Measurements from ENCODE around the gene NR2F1.
"Not testable (repeated sequence)": the region's sequence is repeated elsewhere in the genome, so short reads cannot be mapped to it uniquely, and the experiment has no call there.

Gene NR2F1

DNA sequence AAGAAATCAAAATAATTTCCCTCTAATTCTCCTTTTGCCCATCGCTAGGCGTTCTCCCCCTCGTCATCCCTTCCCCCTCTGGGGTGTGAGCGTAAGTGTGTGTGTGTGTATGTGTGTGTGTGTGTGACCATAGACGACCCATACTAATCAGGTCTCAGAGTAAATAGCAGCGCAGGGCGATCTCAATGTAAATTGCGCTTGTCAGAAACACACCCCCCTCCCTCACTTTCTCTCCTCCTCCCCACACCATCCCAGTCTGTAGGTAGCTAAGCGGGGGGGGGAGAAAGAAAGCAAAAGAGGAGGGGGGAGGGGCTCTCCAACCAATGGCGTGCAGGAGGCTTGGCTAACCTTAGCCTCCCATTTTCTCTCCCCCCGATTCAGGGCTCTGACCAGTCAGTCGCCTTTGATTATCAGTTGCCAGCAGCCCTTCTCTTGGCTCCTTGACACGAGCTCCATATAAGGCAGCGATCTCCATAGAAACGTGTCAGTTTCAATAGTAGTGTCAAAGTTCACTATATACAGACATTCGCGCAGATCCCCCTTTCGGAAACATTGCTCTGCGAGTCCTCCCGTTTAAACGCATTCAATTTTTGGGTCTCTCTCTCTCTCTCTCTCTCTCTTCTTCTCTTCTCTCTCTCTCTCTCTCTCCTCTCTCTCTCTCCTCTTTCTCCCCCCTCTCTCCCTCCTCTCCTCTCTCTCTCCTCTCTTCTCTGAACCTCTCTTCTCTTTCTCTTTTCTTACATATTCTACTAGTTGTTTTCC, at the start of gene NR2F1:
NR2F1 (plus strand) TSS at position 546 of the 762 bp plus-strand sequence. CDS start 1,802 bp downstream, outside the sequence.
- intact Hi-C loops (cut with DNase I): loop anchor here (10.0 kb wide), 2 partner anchors 332 to 898 kb away; no protein-coding TSS in a partner anchor
- DNase-seq: peak in 4 of 10 donors; percentile 58 to 87 (median 80)

- DNase-seq: no peak
- intact Hi-C loops (cut with DNase I): no loop called here
Observed at GRCh38 chr5:93545872-93546271, 37.1 kb upstream of the NR2F1 start.

DNA sequence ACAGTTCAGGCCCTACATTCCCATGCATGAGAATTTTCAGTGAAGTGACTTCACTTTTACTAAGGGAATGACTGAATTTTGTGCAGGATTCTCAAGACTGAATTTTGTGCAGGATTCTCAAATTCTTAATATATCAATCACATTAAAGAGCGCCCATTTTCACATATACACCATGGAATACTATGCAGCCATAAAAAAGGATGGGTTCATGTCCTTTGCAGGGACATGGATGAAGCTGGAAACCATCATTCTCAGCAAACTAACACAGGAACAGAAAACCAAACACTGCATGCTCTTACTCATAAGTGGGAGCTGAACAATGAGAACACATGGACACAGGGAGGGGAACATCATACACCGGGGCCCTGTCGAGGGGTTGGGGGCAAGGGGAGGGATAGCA, 33.4 kb upstream of the NR2F1 start:
- DNase-seq; intact Hi-C loops (cut with DNase I): not testable (repeated sequence)

DNA sequence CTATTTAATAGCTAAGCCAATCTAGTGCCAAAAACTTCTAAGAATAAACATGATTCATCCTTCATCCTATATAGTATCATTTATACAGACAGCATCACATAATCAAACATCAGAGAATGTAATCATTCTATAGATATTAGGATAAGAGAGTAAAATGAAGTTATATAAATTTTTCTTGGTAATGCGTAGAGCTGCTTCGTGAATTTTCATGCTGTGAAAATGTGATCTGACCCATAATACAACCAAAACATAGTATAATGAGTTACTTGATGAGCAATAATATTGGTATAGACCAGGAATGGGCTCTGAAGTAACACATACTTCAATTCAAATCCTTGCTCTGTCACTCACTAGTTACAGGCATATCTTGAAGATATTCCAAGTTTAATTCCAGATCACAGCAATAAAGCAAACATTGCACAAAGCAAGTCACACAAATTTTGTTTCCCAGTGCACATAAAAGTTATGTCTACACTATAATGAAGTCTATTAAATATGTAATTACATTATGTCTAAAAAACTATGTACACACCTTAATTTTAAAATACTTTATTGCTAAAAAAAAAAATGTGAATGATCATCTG, 25.9 kb upstream of the NR2F1 start:
- intact Hi-C loops (cut with DNase I): no loop called here
- DNase-seq: no peak

DNA sequence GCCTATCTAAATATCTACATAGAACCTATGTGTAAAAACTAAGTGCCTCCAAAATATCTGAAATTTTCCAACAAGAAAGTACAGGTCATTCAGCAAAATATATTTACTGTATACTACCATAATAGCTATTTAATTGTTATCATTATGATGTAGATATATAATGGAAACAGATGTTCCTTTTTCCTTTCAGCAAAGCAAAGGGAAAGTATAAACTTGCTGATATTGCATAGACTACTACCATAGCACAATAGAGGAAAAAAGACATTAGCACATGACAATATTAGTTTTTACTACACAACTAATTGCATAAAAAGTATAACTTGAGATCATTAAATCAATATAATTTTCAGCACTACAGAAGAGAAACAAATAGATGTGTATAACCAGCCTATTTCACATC, 16.9 kb upstream of the NR2F1 start:
- no peak for DNase-seq

DNA sequence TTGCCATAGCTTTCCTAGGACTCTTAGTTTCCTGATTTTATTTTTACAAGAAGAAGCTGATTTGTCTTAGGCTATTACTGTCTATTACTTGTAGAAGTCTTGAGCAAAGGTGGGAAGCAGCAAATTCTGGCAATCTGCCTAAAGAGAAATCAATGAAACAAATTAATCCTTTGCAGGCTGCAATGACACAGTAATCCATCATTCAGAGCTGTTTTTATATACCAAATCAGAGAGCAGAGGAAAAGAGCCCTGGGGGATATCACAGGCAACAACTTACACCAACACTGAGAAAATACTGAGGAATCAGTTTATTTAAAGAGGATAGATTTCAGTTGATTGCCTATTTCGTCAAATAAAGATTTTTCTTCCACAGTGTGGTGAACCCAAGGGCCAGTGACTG, 15.6 kb upstream of the NR2F1 start:
- intact Hi-C loops (cut with DNase I): no loop called here
- DNase-seq: no peak

More for the DNA sequence above, 16.9 kb upstream of the NR2F1 start:
- intact Hi-C loops (cut with DNase I): no loop called here

DNA sequence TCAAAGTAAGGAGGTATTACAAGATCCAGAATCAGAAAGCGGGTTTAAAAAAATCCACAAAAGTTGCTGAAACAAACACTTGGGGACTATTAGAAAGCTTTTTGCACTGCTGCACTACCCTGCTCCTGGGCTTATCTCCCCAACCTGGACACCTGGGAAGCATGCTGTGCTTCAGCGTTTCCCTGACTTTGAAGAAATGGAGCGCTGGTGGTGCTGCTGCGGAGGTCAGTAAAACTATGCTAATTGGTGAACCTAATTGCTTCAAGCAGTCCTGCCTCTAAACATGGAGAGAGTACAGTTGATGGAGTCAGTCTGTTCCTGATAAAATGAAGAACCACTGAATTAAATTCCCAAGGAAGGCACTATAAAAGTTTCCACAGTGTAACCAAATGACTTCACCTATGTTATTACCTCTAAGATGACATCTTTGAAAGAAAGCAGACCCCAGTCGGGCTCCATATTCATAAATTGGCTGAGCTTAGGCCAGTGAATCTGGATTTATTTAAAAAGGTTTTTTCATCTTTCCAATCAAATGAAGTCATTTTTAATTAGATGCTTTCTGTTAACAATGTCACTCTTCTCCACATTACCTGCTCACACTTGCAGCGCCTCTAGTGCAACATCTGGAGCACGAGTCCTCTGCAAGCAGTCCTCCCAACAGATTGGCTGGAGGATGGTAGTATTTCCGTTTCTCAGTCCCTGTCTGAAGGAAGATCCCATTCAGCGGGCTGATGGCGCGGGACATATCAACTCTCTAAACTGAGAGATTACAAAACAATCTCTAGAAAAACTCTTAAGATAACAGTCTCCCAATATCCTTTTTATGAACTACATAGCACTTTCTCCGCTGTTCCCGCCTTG, 13.5 kb upstream of the NR2F1 start:
- intact Hi-C loops (cut with DNase I): no loop called here
- DNase-seq: peak in 1 of 10 donors; percentile 41

GRCh38 chr5:93570294-93571113, 12.5 kb upstream of the NR2F1 start:
- intact Hi-C loops (cut with DNase I): no loop called here
- peak in 1 of 10 donors; percentile 76 for DNase-seq

DNA sequence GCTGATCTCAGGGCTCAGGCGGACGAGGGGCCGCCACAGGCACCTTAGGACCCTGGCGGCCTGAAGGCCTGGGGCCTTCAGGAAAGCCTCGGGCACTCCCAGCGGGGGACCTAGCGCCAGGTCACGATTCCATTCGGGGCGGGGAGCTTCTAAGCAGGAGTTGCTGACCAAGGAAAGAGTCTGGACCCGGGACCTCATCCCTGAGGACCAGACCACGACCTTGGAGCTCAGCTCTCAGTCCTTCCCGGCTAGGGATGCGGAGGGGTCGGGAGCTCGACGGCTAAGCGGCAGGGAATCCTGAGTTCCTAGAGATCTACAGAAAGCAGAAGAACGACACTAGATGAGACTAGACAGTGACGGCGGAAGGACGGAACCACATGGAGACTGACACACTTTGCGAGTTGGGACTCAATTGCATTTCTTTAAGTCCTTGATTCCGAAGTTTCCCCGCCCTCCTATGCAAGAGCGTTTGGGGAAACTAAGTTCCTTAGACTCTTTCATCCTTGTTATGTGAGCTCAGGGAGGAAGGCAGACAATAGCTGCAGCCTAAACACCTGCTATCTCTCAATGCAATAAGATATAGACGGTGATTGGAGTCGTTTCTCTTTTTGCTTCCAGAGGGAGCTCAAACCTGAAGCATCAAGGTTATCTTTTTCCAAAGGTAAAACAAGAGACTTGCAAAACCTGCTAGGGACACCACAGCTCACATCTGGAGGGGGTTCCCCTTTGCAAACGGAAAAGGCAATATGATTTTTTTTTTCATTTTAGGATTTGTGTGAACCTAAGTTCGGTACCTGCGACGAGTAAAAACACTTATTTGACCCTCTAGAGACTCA, 11.7 kb upstream of the NR2F1 start:
- peak in 1 of 10 donors; percentile 51 for DNase-seq
- intact Hi-C loops (cut with DNase I): no loop called here

- intact Hi-C loops (cut with DNase I): no loop called here
Observed at GRCh38 chr5:93572101-93572607, 10.9 kb upstream of the NR2F1 start.

GRCh38 chr5:93572608-93573353, 10.2 kb upstream of the NR2F1 start:
- intact Hi-C loops (cut with DNase I): no loop called here
- peak in 3 of 10 donors; percentile 82 to 88 (median 83) for DNase-seq

More at GRCh38 chr5:93572101-93572607, 10.9 kb upstream of the NR2F1 start:
- DNase-seq: peak in 3 of 10 donors; percentile 78 to 88 (median 80)

DNA sequence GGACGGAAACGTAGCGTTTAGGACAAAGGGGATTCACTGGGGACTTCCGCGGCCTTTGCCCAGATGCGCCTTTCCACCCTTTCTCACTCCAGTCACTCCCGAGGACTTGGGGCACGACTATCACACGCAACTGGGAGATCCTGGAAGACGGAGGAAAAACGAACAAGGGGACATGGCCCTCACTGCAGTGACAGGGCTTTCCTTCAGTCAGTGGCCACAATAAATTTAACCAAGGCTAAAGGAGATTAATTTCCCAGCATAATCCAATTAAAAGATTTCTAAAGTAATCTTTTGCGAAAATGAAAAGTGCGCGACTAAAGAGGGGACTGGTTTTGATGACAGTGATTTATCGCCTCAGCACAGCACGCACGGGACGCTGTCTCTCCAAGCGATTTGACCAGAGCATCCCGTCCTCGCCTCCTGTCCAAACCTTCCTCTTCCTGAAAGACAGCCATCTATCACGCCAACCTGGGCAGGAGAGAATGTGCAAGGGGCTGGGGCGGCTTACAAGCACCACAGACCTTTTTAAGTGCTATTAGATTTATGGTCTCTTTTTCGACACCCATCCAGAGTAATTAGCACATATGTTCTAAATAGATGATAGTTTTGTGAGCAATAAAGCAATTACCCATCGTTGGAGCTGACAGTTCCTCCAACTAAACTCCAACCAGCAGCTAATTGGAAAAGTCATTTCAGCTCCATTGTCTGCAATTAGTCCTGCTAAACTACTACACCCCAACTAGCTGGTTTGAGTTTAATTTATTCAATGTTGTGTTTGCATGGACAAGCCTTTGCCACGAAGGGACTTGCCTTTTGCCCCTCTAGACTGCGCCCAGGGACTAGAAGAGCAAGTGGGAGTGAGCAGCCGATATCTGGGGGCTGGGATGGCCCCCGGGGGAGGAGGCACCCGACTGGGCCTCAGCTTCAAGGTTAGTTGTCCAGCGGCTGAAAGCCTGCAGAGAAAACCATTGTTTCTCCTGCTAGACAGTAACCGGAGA, 9.4 kb upstream of the NR2F1 start:
- peak in 1 of 10 donors; percentile 40 for DNase-seq
- intact Hi-C loops (cut with DNase I): no loop called here

DNA sequence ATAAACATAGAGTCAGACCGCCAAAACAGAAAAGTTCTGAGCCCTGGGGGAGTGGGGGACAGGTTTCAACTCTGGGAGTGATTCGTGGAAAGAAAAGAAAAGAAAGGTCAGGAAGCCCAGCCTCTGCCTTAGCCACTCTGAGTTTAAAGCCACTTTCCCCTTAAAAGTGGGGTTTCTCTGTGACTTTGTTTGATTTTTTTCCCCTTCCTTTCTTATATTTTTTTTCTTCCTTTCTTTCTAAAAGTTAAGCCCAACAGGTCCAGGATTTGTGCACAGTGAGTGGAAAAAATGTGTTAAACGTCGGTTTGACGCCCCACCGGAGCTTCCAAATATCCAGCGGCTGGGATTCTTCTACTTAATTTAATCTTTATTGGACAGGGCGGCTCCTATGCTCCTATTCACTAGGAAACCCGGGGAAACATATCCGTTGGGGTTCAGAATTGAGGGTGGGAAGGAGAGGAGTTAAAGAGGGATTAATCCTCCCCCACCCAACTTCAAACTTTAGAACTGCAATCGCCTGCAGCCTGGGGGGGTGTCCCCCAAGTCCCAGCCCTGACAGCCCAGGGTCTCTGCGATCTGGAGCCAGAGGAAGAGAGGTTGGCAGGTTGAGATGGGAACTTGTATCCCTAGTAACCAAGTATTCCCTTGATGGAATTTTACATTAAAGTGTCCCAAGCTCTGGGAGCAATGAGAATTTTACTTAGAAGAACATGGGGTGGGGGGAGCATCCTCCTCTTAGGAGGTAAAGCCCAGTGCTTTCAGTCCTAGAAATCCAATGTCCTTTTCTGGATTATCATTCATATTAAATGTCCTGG, 8.3 kb upstream of the NR2F1 start:
- peak in 1 of 10 donors; percentile 46 for DNase-seq
- intact Hi-C loops (cut with DNase I): no loop called here

DNA sequence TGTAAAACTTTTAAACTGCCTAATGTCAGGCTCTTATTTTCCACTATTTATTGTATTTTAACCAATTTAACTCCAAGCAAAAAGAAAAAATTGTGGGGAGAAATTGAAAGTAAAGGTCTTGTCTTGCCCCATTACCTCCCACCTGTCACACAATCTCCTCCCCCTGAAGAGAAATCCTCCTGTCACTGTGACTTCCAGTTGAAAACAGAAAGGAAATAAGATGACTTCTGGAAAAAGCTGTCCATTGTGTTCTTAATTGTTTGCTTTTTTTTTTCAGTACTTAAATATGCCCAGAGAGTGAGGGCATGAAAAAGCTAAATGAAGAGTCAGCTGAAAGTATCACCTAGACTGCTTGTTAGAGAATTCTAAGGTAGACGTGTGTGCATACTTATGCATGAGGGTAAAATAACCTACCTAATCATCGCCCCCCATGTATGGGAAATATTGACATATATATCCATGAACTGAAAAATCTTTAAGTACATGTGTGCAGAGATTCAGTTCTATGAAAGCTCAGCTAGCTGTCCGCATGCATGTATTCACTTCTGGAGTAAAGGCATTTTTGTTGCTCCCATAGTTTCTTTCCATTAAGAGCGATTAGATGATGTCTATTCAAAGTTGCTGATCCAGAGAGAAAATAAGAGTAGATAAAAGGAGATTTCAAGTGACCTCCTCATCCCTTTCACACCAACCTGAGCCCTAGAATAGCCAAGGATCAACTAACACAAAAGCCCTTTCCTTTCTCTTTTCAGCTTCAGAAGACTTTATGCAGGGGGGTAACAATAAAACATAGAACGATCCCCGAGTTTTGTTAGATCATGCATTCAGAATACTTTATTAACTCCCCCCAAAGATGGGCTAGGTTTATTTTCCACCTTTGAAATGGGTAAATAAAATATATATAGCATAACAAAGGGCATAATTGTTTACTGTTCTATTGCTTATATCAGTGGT, 7.3 kb upstream of the NR2F1 start:
- DNase-seq: no peak
- intact Hi-C loops (cut with DNase I): no loop called here
